Measurements from ENCODE around the gene SERPINA4.

SERPINA4 gene

GRCh38 chr14:94560751-94561655 is at the start of gene SERPINA4:
Gene SERPINA4, plus strand, starts transcription at chr14:94561442. Its CDS starts 2,041 bp downstream, at chr14:94563483.
- DNase-seq (ENCODE audit: low read depth in 2 of 2): no peak

GRCh38 chr14:94514351-94514750 is 46.9 kb upstream of the SERPINA4 start:
- DNase-seq (ENCODE audit: low read depth in 2 of 2): no peak

GRCh38 chr14:94515426-94515825 is 45.8 kb upstream of the SERPINA4 start:
- no peak for DNase-seq (ENCODE audit: low read depth in 2 of 2)

GRCh38 chr14:94515856-94516255 is 45.4 kb upstream of the SERPINA4 start:
- no peak for DNase-seq (ENCODE audit: low read depth in 2 of 2)

- DNase-seq (ENCODE audit: low read depth in 2 of 2): no peak
Measured at GRCh38 chr14:94517248-94517640, 44.0 kb upstream of the SERPINA4 start.

- DNase-seq (ENCODE audit: low read depth in 2 of 2): no peak
Measured at GRCh38 chr14:94517641-94518257, 43.5 kb upstream of the SERPINA4 start.

- no peak for DNase-seq (ENCODE audit: low read depth in 2 of 2)
Measured at GRCh38 chr14:94521375-94522114, 39.7 kb upstream of the SERPINA4 start.

GRCh38 chr14:94522115-94522724 is 39.0 kb upstream of the SERPINA4 start:
- DNase-seq (ENCODE audit: low read depth in 2 of 2): no peak

- no peak for DNase-seq (ENCODE audit: low read depth in 2 of 2)
Measured at GRCh38 chr14:94523265-94523664, 38.0 kb upstream of the SERPINA4 start.

- DNase-seq (ENCODE audit: low read depth in 2 of 2): no peak
Measured at GRCh38 chr14:94524093-94524492, 37.1 kb upstream of the SERPINA4 start.

- no peak for DNase-seq (ENCODE audit: low read depth in 2 of 2)
Measured at GRCh38 chr14:94531187-94531586, 30.1 kb upstream of the SERPINA4 start.

- DNase-seq (ENCODE audit: low read depth in 2 of 2): no peak
Measured at GRCh38 chr14:94532447-94532846, 28.8 kb upstream of the SERPINA4 start.

- no peak for DNase-seq (ENCODE audit: low read depth in 2 of 2)
Measured at GRCh38 chr14:94535506-94535905, 25.7 kb upstream of the SERPINA4 start.

GRCh38 chr14:94536836-94537235 is 24.4 kb upstream of the SERPINA4 start:
- no peak for DNase-seq (ENCODE audit: low read depth in 2 of 2)

- DNase-seq (ENCODE audit: low read depth in 2 of 2): no peak
Measured at GRCh38 chr14:94538070-94538740, 23.0 kb upstream of the SERPINA4 start.

GRCh38 chr14:94539181-94539580 is 22.1 kb upstream of the SERPINA4 start:
- DNase-seq (ENCODE audit: low read depth in 2 of 2): no peak

GRCh38 chr14:94540031-94540794 is 21.0 kb upstream of the SERPINA4 start:
- no peak for DNase-seq (ENCODE audit: low read depth in 2 of 2)

- no peak for DNase-seq (ENCODE audit: low read depth in 2 of 2)
Measured at GRCh38 chr14:94541234-94541975, 19.8 kb upstream of the SERPINA4 start.

GRCh38 chr14:94542111-94542810 is 19.0 kb upstream of the SERPINA4 start:
- no peak for DNase-seq (ENCODE audit: low read depth in 2 of 2)

Measured in stimulated activated CD8-positive, alpha-beta memory T cell treated with anti-CD3 and anti-CD28 coated beads, Interleukin-15, amount 100 ng/mL, for 4 hours (primary cell).